ENCODE measurements around the gene FAM3D. TPM values are rescaled to one million over a fixed set of nuclear protein-coding genes. Genes with fewer than 3 reads are reported as not detected.

The FAM3D gene
- total and polyA plus RNA-seq, 2 of the 8 experiments (the other 6 are each of a cell fraction or from before 2014, with no cell fraction given), result not detected

DNA sequence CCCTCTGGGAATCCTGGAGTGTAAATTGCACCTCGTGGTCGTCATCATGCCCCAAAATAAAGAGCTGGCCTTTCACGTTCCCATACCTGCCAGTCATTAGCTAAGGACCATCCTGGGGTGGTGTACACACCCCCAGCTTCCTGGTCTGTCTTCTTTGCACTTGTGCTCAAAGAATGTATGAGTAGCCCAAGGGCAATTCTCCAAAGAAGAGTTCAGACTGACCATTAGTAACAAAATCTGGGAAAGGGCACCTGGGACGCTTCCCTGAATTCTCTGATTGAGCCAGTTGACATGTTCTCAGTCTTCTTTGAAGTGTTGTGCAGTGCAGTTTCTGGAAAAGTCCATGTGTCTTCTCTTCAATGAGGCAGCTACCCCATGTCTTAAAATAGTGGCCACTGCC lies 34.8 kb downstream of the FAM3D start:
- no peak overlapping the region for H4K8ac ChIP-seq (ENCODE audit: extremely low read depth, insufficient read depth, low read length)
- no peak overlapping the region for H4K5ac ChIP-seq (ENCODE audit: insufficient read length, low read depth, low read length)
- H3K36me3 ChIP-seq (ENCODE audit: control insufficient read depth in 2 of 4, insufficient read depth in 4 of 4, low read length in 3 of 4), result no peaks in the 10 kb centered on the region; a peak in 1 of 8 replicates
- H2BK120ac ChIP-seq (replicated peaks; ENCODE audit: low read depth, low read length), result no peak overlapping the region
- H2BK12ac ChIP-seq (ENCODE audit: low read depth, low read length), result no peak overlapping the region
- no peak overlapping the region for H3K4me2 ChIP-seq (ENCODE audit: insufficient read depth in 1 of 2, low read depth in 2 of 2, low read length in 2 of 2)
- no peak for DNase-seq (ENCODE audit: low read depth in 1 of 2, low spot score in 2 of 2)
- no peak overlapping the region for H2AFZ ChIP-seq (ENCODE audit: low read length)
- H2BK15ac ChIP-seq (ENCODE audit: low read length), result no peak overlapping the region
- peaks cover 0 to 4% (median 0%) of the 10 kb centered on the region in 4 experiments; a peak in 2 of 7 replicates for H3K4me1 ChIP-seq (replicated peaks in 1 of 4; ENCODE audit: control insufficient read depth in 3 of 4, insufficient read depth in 4 of 4, low read length in 3 of 4)
- no peak overlapping the region for H3K18ac ChIP-seq (ENCODE audit: extremely low read depth, low read length)
- no peak overlapping the region for H2BK5ac ChIP-seq (ENCODE audit: low read depth, low read length)
- POLR2A ChIA-PET (ENCODE audit: partially characterized antibody), result no interaction called here
- H4K20me1 ChIP-seq (replicated peaks in 1 of 2; ENCODE audit: control insufficient read depth in 1 of 2, insufficient read depth in 2 of 2, low read length in 2 of 2), result no peaks in the 10 kb centered on the region
- FAIRE-seq, result no peak
- H2AK5ac ChIP-seq (ENCODE audit: low read depth, low read length), result no peak overlapping the region
- no peaks in the 10 kb centered on the region for H3K79me1 ChIP-seq (ENCODE audit: low read depth, low read length)
- H3K27ac ChIP-seq (ENCODE audit: low read depth, low read length), result no peak overlapping the region
- H3K9ac ChIP-seq (replicated peaks in 1 of 4; ENCODE audit: extremely low read depth in 1 of 4, low read depth in 3 of 4, low read length in 3 of 4), result no peak overlapping the region
- no peak overlapping the region for H3K14ac ChIP-seq (ENCODE audit: insufficient read length)
- TF ChIP-seq KDM4A (IDR thresholded peaks at IDR 0.05; ENCODE audit: low read depth, low read length, severe bottlenecking), result no peak
- no peak for TF ChIP-seq SRF (IDR thresholded peaks at IDR 0.05; ENCODE audit: low read depth, low read length)
- no peak for TF ChIP-seq EGR1 (IDR thresholded peaks at IDR 0.05; ENCODE audit: borderline replicate concordance, low read depth, low read length)
- H3K4ac ChIP-seq (replicated peaks; ENCODE audit: insufficient read length, low read depth, low read length), result no peak overlapping the region
- H3K56ac ChIP-seq (replicated peaks; ENCODE audit: insufficient read length, low read depth, low read length), result no peak overlapping the region
- no peak overlapping the region for H4K91ac ChIP-seq (replicated peaks; ENCODE audit: insufficient read length, low read length)
- H2BK20ac ChIP-seq (ENCODE audit: low read length), result no peak overlapping the region
- peaks cover 9 to 41% (median 19%) of the 10 kb centered on the region in 4 experiments for H3K27me3 ChIP-seq (replicated peaks in 1 of 4; ENCODE audit: control insufficient read depth in 3 of 4, extremely low read depth in 1 of 4, insufficient read depth in 3 of 4, low read length in 3 of 4)
- no peaks in the 10 kb centered on the region for H3K9me3 ChIP-seq (ENCODE audit: insufficient read depth in 2 of 2, low read depth in 1 of 2, low read length in 1 of 2)
- no peak overlapping the region for H3K4me3 ChIP-seq (ENCODE audit: extremely low read depth in 1 of 4, insufficient read depth in 2 of 4, low read depth in 3 of 4, low read length in 4 of 4)
- CTCF ChIA-PET (ENCODE audit: partially characterized antibody), result interaction anchor here (0.7 to 25.1 kb wide), 12 partner anchors 9 to 201 kb away, joined by 3 to 994 read pairs (median 14); partner anchors contain the start of genes ACOX2 and FAM107A
- H3K79me2 ChIP-seq (ENCODE audit: control insufficient read depth in 1 of 2, insufficient read depth in 2 of 2, low read length in 2 of 2), result no peaks in the 10 kb centered on the region
- H3K23ac ChIP-seq (ENCODE audit: insufficient read length), result no peak overlapping the region
- 46% methylated on average over 4 of the region's 4 CpGs; no CpG with 5 or more reads in 1 of the 2 experiments for WGBS, 2 experiments (ENCODE audit: extremely low coverage in 1 of 2, insufficient coverage in 1 of 2, insufficient read length in 1 of 2, insufficient replicate concordance in 2 of 2, low coverage in 1 of 2, low lambda C conversion rate in 2 of 2, missing lambda C conversion rate in 1 of 2)
- no peaks in the 10 kb centered on the region for H3K23me2 ChIP-seq (ENCODE audit: low read depth, low read length)
